WI38 (cell line): ENCODE results near the gene LKAAEAR1.
"Not testable (repeated sequence)": the region's sequence is repeated elsewhere in the genome, so short reads cannot be mapped to it uniquely, and the experiment has no call there.

Source experiments
- H3K4me3 ChIP-seq: 2 replicates; pipeline ENCODE4 v1.5.1; 2011; ENCODE audit warnings: low read depth, mild to moderate bottlenecking, control low read depth, low read length
- CTCF ChIP-seq: IDR thresholded peaks from 2 replicates; pipeline ENCODE4 v1.5.1; 2012; ENCODE audit warnings: low read depth, mild to moderate bottlenecking, control low read depth, low read length

The LKAAEAR1 gene

GRCh38 chr20:64119681-64120341 lies 35.6 kb upstream of the LKAAEAR1 start:
- TF ChIP-seq CTCF: no peak
- no peak overlapping the region for H3K4me3 ChIP-seq

DNA sequence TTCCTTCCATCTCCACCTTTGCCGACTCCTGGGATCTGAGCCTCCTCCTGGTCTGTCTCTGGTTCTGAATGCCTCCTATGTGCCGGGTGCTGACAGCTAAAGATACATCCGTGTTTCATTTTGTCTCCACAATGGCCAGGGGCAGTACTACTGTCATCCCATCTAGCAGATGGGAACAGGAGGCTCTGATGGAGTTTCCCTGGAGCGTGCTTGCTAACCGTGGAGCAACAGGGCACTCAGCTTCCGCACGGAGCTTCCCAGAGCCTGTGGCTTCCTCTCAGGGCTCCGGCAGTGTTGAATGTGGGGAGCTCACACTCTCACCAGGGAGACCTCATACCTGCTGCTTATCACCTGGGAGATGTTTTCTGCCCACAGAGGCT lies 35.1 kb upstream of the LKAAEAR1 start:
- no peak overlapping the region for H3K4me3 ChIP-seq
- no peak for TF ChIP-seq CTCF

- not testable (repeated sequence) for H3K4me3 ChIP-seq
Observed at GRCh38 chr20:64117432-64117777, 33.2 kb upstream of the LKAAEAR1 start.

- no peak overlapping the region for H3K4me3 ChIP-seq
- TF ChIP-seq CTCF: no peak
Observed at GRCh38 chr20:64116541-64117431, 32.6 kb upstream of the LKAAEAR1 start.

GRCh38 chr20:64116016-64116415 lies 31.8 kb upstream of the LKAAEAR1 start:
- H3K4me3 ChIP-seq: no peak overlapping the region
- TF ChIP-seq CTCF: no peak

DNA sequence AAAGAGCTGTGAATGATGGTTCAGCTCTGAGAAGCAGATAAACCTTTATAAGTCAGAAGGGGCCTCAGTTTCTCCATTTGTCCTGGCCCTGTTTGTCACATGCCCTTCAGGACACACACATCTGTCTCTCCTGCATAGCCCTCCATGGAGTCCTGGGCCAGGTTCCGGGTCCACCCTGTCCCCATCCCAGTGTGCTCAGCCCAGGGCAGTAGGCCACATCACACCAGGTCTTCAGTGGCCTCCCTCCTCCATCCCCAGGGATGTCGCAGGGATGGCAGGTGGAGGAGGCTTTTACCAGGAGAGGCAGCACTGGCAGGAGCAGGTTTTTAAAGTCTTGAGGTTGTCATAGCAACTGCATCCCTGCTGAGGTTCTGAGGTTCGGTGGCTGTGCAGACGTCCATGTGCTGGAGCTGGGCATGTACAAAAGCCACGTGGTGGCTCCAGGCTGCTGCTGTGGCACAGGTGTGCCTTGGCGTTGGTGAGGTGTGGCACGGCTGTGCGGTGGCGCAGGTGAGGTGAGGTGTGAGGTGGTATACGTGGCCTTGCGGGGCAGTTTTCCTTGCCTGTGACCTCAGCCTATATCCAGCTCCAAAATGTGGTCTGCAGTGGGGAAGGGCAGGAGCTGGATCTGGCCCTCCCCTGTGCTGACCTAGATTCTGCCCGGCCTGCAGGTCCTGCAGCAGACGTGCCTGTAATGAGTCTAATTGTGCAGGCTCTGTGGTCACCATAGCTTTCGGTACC lies 31.1 kb upstream of the LKAAEAR1 start:
- H3K4me3 ChIP-seq: no peak overlapping the region
- no peak for TF ChIP-seq CTCF

DNA sequence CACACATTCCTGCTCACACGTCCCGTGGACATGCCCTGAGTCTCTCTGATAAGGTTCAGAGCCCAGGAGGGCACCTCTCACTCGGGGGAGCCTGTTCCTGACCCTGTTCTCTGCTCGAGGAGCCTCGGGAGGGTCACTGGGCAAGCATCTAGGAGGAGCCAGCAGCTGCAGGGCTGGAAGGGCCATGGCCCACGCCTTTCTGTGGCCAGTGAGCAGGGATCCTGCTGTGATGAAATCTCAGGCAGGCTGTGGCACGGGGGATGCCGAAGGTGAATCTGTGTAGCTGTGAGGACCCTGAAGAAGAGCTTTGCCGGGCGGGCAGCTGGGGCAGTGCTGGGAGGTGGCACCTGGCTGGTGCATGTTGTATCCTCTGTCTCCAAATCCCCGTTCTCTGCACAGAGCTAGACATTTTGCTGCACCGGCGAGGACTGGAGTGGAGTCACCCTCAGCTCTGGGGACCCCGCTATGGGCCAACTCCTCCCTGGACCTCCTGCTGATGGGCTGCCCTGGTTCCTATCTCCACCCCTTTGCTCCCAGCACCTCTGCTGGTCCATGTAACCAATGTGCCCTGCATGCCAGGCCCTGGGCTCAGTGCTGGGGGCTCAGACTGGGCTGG lies 30.3 kb upstream of the LKAAEAR1 start:
- H3K4me3 ChIP-seq: no peak overlapping the region
- no peak for TF ChIP-seq CTCF
